Trophoblast cell (in vitro differentiated cells and primary cell): Measurements from ENCODE around the gene RAP2A.

Source experiments
- DNase-seq, 2 donors: peaks; one replicate each; pipeline ENCODE4 v3.0.0-alpha.2; 2016
- H2AFZ ChIP-seq: 2 replicates; pipeline ENCODE4 v1.6.1; 2013; ENCODE audit warnings: low read length, moderate library complexity, mild to moderate bottlenecking; ENCODE audit not compliant: insufficient read depth, poor library complexity
- H2AK5ac ChIP-seq: 2 replicates; pipeline ENCODE4 v1.6.1; 2013; ENCODE audit warnings: mild to moderate bottlenecking, low read length
- H2BK120ac ChIP-seq: 2 replicates; pipeline ENCODE4 v1.6.1; 2013; ENCODE audit warnings: low read length, mild to moderate bottlenecking, moderate library complexity; ENCODE audit not compliant: insufficient read depth, poor library complexity
- H2BK12ac ChIP-seq: 2 replicates; pipeline ENCODE4 v1.6.1; 2013; ENCODE audit warnings: mild to moderate bottlenecking, low read length, moderate library complexity
- H2BK5ac ChIP-seq: 2 replicates; pipeline ENCODE4 v1.6.1; 2013; ENCODE audit warnings: low read length, low read depth, moderate library complexity, mild to moderate bottlenecking; ENCODE audit not compliant: poor library complexity
- H3K14ac ChIP-seq: 2 replicates; pipeline ENCODE4 v1.6.1; 2013; ENCODE audit warnings: mild to moderate bottlenecking, low read length
- H3K18ac ChIP-seq: 2 replicates; pipeline ENCODE4 v1.6.1; 2013; ENCODE audit warnings: mild to moderate bottlenecking, low read length
- H3K23ac ChIP-seq: 2 replicates; pipeline ENCODE4 v1.6.1; 2013; ENCODE audit warnings: low read length
- H3K27ac ChIP-seq: 2 replicates; pipeline ENCODE4 v1.5.1; 2013; ENCODE audit warnings: low read depth, mild to moderate bottlenecking, inconsistent platforms, low read length, moderate library complexity
- H3K27me3 ChIP-seq: 2 replicates; pipeline ENCODE4 v1.6.1; 2013; ENCODE audit warnings: inconsistent platforms, mild to moderate bottlenecking, low read length, moderate library complexity; ENCODE audit not compliant: insufficient read depth
- H3K36me3 ChIP-seq, 2 experiments: 1 replicate in 1 of 2; 2 replicates in 1 of 2; pipeline ENCODE4 v1.6.1; 2013; ENCODE audit warnings: low read length in 2 of 2, mild to moderate bottlenecking in 2 of 2, moderate library complexity in 1 of 2; ENCODE audit not compliant: insufficient read depth in 2 of 2, control insufficient read depth in 1 of 2
- H3K4ac ChIP-seq: 2 replicates; pipeline ENCODE4 v1.6.1; 2013; ENCODE audit warnings: low read depth, mild to moderate bottlenecking, low read length, moderate library complexity
- H3K4me1 ChIP-seq, 2 experiments: 1 replicate in 1 of 2; 2 replicates in 1 of 2; pipeline ENCODE4 v1.6.1; 2013; ENCODE audit warnings: low read length in 2 of 2, mild to moderate bottlenecking in 2 of 2, moderate library complexity in 1 of 2; ENCODE audit not compliant: insufficient read depth in 2 of 2, control insufficient read depth in 1 of 2
- H3K4me2 ChIP-seq: 2 replicates; pipeline ENCODE4 v1.6.1; 2013; ENCODE audit warnings: inconsistent platforms, mild to moderate bottlenecking, low read length, moderate library complexity
- H3K4me3 ChIP-seq: 2 replicates; pipeline ENCODE4 v1.5.1; 2013; ENCODE audit warnings: mild to moderate bottlenecking, low read depth, low read length, inconsistent platforms
- H3K79me1 ChIP-seq: one replicate; pipeline ENCODE4 v1.6.1; 2013; ENCODE audit warnings: low read length
- H3K79me2 ChIP-seq: 2 replicates; pipeline ENCODE4 v1.6.1; 2013; ENCODE audit warnings: low read length, mild to moderate bottlenecking; ENCODE audit not compliant: control insufficient read depth, insufficient read depth, poor library complexity
- H3K9ac ChIP-seq: 2 replicates; pipeline ENCODE4 v1.6.1; 2013; ENCODE audit warnings: mild to moderate bottlenecking, low read length
- H3K9me3 ChIP-seq: 2 replicates; pipeline ENCODE4 v1.6.1; 2013; ENCODE audit warnings: low read depth, mild to moderate bottlenecking, control low read depth, inconsistent platforms, low read length; ENCODE audit not compliant: insufficient read depth
- H4K12ac ChIP-seq: 2 replicates; pipeline ENCODE4 v1.6.1; 2013; ENCODE audit warnings: low read depth, mild to moderate bottlenecking, low read length, moderate library complexity
- H4K8ac ChIP-seq: 2 replicates; pipeline ENCODE4 v1.6.1; 2013; ENCODE audit warnings: low read depth, mild to moderate bottlenecking, low read length, moderate library complexity
- H4K91ac ChIP-seq: one replicate; pipeline ENCODE4 v1.6.1; 2013; ENCODE audit warnings: low read depth, mild to moderate bottlenecking, low read length, moderate library complexity
- WGBS: extraction: QIAGEN DNeasy Blood & Tissue Kit; methylation state at CpG from one replicate; pipeline ENCODE4 v1.1.7; 2013; ENCODE audit warnings: missing lambda C conversion rate; ENCODE audit not compliant: insufficient read length, insufficient coverage; ENCODE audit errors: extremely low coverage; 5-methylcytosine and 5-hydroxymethylcytosine counted together

RAP2A gene

DNA sequence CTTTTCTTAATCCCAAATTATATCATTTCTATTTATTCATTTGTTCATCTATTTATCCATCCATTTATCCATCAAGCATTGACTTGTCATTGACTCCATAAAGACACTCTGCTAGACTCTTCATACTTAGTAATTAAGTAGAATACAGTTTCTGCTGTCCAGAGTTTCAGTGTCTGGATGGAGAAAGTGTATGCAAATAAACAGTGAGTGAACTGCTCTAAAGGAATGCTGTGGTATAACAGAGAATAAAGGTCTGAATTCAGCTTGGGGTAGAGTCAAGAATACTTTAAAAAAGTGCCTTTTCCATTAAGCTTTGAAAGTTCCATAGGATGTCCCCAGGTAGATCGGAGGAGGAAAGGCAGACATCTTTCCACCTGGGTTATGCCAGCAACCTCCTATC lies 51.4 kb downstream of the RAP2A start:
- no peaks in the 10 kb centered on the region for H3K79me1 ChIP-seq
- no peak overlapping the region for H2BK5ac ChIP-seq
- no peak overlapping the region for H2AFZ ChIP-seq
- H2AK5ac ChIP-seq, result no peak overlapping the region
- H4K91ac ChIP-seq, result no peak overlapping the region
- no peaks in the 10 kb centered on the region for H3K27me3 ChIP-seq
- no peak overlapping the region for H2BK120ac ChIP-seq
- no peak overlapping the region for H3K9ac ChIP-seq
- no CpG with 5 or more reads among the region's 1 CpG for WGBS
- H3K4me1 ChIP-seq, result no peaks in the 10 kb centered on the region
- H3K4me3 ChIP-seq, result no peak overlapping the region
- H4K12ac ChIP-seq, result no peak overlapping the region
- H3K4me2 ChIP-seq, result no peak overlapping the region
- no peak overlapping the region for H3K23ac ChIP-seq
- no peak overlapping the region for H2BK12ac ChIP-seq
- no peak overlapping the region for H3K27ac ChIP-seq
- H3K36me3 ChIP-seq, result no peaks in the 10 kb centered on the region
- no peak overlapping the region for H4K8ac ChIP-seq
- H3K9me3 ChIP-seq, result no peaks in the 10 kb centered on the region
- no peak overlapping the region for H3K14ac ChIP-seq
- DNase-seq, result no peak
- H3K18ac ChIP-seq, result no peak overlapping the region
- H3K79me2 ChIP-seq, result no peaks in the 10 kb centered on the region
- no peak overlapping the region for H3K4ac ChIP-seq

DNA sequence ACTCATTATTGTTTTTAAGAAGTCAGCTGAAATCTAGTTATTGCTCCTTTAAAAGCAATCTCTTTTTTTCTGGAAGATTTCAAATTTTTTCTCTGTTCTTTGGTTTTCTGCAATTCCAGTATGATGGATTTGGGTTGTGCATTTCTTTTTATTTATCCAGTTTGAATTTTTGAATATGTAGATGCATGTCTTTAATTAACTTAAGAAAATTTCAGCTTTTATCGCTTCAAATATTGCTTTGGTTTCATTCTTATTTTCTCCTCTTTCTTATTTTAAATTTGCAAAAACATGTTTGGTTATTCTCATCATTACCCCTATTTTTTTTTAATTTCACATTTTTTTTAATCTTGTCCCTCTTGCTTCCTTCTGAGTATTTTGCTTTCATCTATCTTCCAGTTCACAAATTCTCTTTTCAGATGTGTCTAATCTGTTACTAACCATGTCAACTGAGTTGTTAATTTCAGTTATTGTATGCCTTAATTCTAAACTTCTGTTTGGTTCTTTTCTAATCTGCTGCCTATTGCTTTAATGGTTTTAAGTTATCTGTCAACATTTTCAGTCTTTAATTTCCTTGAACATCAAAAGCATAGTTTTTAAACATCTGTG lies 56.8 kb downstream of the RAP2A start:
- no peak overlapping the region for H3K9ac ChIP-seq
- no peak overlapping the region for H3K23ac ChIP-seq
- no peak overlapping the region for H4K91ac ChIP-seq
- H3K4me2 ChIP-seq, result no peak overlapping the region
- no peak overlapping the region for H3K4ac ChIP-seq
- no peak overlapping the region for H2BK120ac ChIP-seq
- no peaks in the 10 kb centered on the region for H3K79me2 ChIP-seq
- no peak overlapping the region for H3K27ac ChIP-seq
- no peak overlapping the region for H3K14ac ChIP-seq
- no peaks in the 10 kb centered on the region for H3K9me3 ChIP-seq
- H3K27me3 ChIP-seq, result no peaks in the 10 kb centered on the region
- no CpG with 5 or more reads among the region's 1 CpG for WGBS
- H3K79me1 ChIP-seq, result no peaks in the 10 kb centered on the region
- no peak overlapping the region for H2AFZ ChIP-seq
- no peak overlapping the region for H3K18ac ChIP-seq
- no peak overlapping the region for H2AK5ac ChIP-seq
- no peak overlapping the region for H3K4me3 ChIP-seq
- H2BK12ac ChIP-seq, result no peak overlapping the region
- H4K12ac ChIP-seq, result no peak overlapping the region
- no peak for DNase-seq
- H3K4me1 ChIP-seq, result no peaks in the 10 kb centered on the region
- H3K36me3 ChIP-seq, result no peaks in the 10 kb centered on the region
- no peak overlapping the region for H2BK5ac ChIP-seq
- H4K8ac ChIP-seq, result no peak overlapping the region

DNA sequence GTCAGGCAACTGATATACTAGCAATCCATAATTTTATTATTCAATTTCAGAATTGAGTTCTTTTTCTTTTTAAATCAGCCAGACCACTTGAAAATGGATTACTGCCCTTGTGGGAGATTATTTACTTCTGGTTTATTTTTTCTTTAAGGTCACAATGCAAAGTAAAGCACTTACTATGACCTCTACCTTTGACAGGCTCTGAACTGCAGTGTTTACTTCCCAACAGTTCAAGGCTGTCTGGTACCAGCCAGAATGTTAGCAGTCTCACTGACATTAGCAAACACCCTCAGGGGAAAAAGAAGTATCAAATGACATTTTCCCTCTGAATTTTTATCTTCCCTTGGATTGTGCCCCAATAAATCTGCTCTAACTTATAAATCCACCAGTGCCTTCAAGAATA lies 57.5 kb downstream of the RAP2A start:
- no peaks in the 10 kb centered on the region for H3K36me3 ChIP-seq
- no peaks in the 10 kb centered on the region for H3K4me1 ChIP-seq
- no peak overlapping the region for H2BK5ac ChIP-seq
- H2AFZ ChIP-seq, result no peak overlapping the region
- H2AK5ac ChIP-seq, result no peak overlapping the region
- no peak overlapping the region for H3K4ac ChIP-seq
- no peak overlapping the region for H4K91ac ChIP-seq
- H2BK120ac ChIP-seq, result no peak overlapping the region
- no peak overlapping the region for H3K9ac ChIP-seq
- no peaks in the 10 kb centered on the region for H3K79me2 ChIP-seq
- H3K9me3 ChIP-seq, result no peaks in the 10 kb centered on the region
- no peaks in the 10 kb centered on the region for H3K79me1 ChIP-seq
- no peak overlapping the region for H4K8ac ChIP-seq
- no peak for DNase-seq
- no peak overlapping the region for H3K18ac ChIP-seq
- H3K4me3 ChIP-seq, result no peak overlapping the region
- H3K23ac ChIP-seq, result no peak overlapping the region
- no peaks in the 10 kb centered on the region for H3K27me3 ChIP-seq
- no peak overlapping the region for H3K14ac ChIP-seq
- H3K4me2 ChIP-seq, result no peak overlapping the region
- H2BK12ac ChIP-seq, result no peak overlapping the region
- H3K27ac ChIP-seq, result no peak overlapping the region
- no peak overlapping the region for H4K12ac ChIP-seq

DNA sequence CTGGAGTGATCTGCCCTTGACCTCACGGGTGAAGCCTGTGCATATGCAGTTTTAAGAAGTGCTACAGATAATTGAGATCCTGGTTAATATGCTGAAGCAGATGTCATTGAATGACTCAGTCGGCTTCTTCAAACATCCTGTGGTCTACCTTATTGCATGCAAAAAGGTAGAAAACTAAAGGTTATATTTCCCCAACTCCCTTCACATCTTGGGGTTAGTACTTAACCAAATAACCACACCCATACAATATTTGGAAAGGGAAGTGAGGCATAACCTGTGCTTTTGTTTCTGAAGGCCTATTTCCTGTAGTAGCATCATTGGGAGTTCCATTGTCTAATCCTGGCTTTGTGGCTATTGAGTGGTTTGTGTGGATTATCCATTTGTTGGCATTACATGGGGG lies 58.3 kb downstream of the RAP2A start:
- Histone ChIP-seq H3K36me3 (no peaks in the 10 kb centered on the region), H3K4me1 (no peaks in the 10 kb centered on the region), H2BK120ac (no peak overlapping the region), H2BK12ac (no peak overlapping the region), H3K79me1 (no peaks in the 10 kb centered on the region), H3K4me3 (no peak overlapping the region), H3K14ac (no peak overlapping the region), H2AK5ac (no peak overlapping the region), H3K9ac (no peak overlapping the region), H3K79me2 (no peaks in the 10 kb centered on the region), H3K4me2 (no peak overlapping the region), H3K27ac (no peak overlapping the region), H3K27me3 (no peaks in the 10 kb centered on the region), H3K23ac (no peak overlapping the region), H4K91ac (no peak overlapping the region), H4K8ac (no peak overlapping the region), H3K9me3 (no peaks in the 10 kb centered on the region), H4K12ac (no peak overlapping the region), H3K18ac (no peak overlapping the region), H3K4ac (no peak overlapping the region), H2BK5ac (no peak overlapping the region), H2AFZ (no peak overlapping the region)
- WGBS, result no CpG with 5 or more reads among the region's 2 CpGs
- no peak for DNase-seq
